ENCODE measurements around the gene NBPF26. TPM values are rescaled to one million over a fixed set of nuclear protein-coding genes. Genes with fewer than 3 reads are reported as not detected.
"Not testable (repeated sequence)": the region's sequence is repeated elsewhere in the genome, so short reads cannot be mapped to it uniquely, and the experiment has no call there.

The NBPF26 gene
- polyA plus RNA-seq (ENCODE audit: insufficient read length in 4 of 4): 10 to 100 TPM in 2 of 4 donors, 1 to 10 TPM in 2; 4.1 to 17.4 (median 12.5) TPM

DNA sequence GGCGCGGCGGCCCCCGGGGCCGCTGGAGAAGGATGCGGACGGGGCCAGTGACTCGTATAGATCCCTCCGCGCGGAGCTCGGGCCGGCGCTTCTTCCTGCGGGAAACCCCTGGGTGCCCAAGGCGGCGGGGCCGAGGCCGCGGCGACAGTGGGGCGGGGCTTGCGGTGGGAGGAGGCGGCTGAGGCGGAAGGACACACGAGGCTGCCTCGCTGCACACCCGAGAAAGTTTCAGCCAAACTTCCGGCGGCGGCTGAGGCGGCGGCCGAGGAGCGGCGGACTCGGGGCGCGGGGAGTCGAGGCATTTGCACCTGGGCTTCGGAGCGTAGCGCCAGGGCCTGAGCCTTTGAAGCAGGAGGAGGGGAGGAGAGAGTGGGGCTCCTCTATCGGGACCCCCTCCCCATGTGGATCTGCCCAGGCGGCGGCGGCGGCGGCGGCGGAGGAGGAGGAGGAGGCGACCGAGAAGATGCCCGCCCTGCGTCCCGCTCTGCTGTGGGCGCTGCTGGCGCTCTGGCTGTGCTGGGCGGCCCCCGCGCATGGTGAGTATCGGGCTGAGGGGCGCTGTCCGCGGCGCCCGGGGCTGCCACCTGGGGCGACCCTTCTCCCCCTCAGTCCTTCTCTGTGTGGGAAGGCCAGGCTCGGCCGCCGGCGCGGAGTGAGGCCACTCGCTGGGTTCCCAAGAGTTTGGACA, at the start of gene NBPF26:
Gene NBPF26 (plus strand): TSS at position 231 of the 688 bp plus-strand sequence.
- DNase-seq (ENCODE audit: low read depth in 4 of 4, low spot score in 2 of 4): peak in 3 of 4 donors; percentile 19 to 53 (median 32)

DNA sequence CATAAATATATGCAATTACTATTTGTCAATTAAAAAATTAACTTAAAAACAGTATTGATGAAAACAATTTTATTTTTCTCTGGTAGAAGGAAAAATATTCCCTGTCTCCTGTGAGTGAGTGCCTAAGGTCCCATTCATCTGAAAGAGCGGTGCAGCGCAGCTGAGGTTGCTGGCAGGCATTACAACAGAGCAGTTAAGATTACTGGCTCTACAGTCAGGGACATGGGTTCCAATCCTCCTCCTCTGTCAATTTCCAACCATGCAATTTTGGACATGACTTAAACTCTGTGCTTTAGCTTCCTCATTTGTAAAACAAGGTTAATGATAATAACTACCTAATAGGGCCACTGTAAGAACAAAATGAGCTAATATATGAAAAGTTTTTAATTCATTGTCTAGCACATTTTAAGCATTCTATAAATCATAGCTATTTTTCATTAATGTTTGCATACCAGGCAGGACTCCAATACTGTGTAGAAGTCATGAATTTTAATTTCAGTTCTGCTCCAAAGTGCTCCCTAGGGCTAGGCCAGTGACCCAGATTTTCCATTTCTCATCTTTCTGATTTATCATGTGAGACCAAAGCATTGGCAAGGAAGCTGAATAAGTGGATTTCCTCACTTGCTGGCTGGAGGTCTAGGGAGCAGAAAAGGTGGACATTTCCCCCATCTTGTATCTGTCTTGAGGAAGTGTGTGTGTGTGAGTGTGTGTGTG, 43.5 kb upstream of the NBPF26 start:
- DNase-seq (ENCODE audit: low read depth in 4 of 4, low spot score in 2 of 4): not testable (repeated sequence)

DNA sequence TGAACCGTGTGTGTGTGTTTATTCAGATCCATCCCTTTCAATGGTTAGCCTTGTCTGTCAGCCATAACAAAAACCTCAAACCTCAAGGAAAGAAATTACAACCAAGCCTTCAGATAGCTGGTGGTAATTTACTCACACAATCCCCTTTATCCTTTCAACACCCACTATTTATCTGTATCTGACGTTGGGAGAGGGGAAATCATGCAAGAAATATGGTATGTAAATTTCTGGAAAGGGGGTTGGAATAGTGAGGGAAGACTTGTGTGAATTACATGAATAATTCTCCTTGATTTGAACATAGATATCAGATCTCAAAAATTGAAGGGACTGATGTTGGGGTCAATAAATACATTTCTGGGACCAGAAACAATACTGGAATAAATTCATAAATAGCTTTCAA, 42.8 kb upstream of the NBPF26 start:
- not testable (repeated sequence) for DNase-seq (ENCODE audit: low read depth in 4 of 4, low spot score in 2 of 4)

DNA sequence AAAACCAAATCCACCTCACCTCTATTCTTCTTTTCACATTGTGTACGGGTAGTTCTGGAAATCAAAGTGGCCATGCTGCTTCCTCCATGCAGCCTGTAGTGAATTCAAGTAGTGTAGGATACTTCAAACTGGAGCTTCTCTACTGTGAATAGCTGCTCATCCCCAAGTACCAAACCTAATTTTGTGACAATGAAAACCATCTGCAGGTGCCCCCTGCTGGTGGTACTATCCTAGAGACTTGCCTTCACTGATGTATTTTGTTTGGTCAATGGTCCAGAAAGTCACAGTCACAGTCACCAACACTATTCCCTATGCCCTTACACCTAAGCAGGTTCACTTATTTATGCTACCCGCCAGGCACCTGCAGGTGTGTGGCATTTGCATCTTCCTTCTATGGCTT, 39.3 kb upstream of the NBPF26 start:
- DNase-seq (ENCODE audit: low read depth in 4 of 4, low spot score in 2 of 4): not testable (repeated sequence)

DNA sequence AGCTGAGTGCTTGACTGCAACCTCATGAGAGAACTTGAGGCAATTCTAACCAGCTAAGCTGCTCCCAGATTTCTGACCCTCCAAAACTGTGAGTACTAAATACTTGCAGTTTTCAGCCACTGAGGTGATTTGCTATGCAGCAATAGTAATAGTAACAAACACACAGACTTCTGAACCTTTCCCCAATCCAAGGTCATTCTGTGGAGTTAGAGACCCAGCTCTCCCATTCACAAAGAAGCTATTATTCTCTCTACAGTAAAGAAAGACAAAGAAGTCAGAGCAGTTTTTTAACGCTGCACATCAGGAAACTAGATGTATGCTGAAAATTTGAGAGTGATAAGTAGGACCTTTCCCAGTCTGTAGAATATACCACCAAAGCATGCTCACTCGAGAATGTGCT, 38.1 kb upstream of the NBPF26 start:
- not testable (repeated sequence) for DNase-seq (ENCODE audit: low read depth in 4 of 4, low spot score in 2 of 4)

DNA sequence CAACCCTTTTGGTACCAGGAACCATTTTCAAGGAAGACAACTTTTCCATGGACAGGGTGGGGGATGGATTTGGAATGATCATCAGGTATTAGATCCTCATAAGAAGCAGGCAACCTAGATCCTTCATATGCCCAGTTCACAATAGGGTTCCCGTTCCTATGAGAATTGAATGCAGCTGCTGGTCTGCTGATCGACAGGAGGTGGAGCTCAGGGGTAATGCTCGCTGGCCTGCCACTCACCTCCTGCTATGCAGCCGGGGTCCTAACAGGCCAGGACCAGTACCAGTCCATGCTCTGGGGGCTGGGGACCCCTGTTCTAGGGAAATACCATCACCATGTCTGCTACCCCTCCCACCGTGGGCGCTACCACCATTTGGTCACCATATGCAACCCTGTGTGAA, 36.5 kb upstream of the NBPF26 start:
- DNase-seq (ENCODE audit: low read depth in 4 of 4, low spot score in 2 of 4): not testable (repeated sequence)

DNA sequence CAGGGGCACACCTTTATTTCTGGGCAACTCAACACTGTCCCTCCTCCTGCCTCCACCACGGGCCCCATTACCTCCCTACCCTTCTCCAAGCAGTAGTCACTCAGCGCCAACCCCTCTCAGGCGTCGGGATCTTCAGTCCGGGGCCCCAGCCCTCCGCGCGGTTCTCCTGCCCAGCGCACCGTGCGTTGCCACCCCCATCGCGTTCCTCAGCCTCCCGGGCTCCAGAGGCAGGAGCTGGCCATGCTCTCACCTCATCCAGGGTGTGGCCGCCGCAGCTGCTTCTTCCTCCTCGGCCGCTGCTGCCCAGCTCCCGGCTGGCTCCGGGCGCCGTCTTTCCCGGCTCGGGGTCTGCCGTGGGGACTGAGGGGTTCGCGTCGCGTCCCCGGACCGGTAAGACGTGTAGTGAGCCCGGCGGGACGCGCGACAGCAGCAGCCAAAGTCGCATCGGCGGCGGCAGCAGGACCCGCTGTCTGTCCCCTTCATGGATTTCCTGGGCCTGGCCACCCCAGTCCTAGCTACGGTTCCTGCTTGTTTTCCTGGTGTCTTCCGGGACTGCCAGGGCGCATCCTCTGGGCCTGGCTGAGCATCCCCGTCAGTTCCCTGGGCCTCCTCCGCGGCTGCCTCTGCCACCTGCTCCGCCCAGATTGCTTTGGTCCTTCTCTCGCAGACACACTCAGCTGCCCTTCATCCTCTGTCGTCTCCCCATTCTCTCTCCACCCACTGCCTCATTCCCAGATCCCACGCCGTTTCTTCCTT, 22.8 kb upstream of the NBPF26 start:
- not testable (repeated sequence) for DNase-seq (ENCODE audit: low read depth in 4 of 4, low spot score in 2 of 4)

DNA sequence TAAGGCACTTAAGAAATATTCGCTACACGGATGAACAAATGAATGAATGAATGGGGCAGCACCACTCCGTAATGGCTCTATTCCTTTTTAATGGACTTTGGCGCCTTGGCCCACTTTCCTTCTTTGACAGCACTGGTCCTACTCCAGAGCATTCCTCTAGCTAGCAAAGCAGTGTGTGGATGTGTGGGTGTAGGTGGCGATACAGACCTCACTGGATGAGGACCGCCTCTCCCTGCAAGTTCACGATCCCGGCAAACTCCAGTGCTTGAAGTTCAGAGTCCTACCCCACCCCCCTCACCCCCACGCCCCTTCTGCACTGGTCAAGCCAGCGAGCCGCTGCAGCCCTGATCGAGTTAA, 409 bp upstream of the NBPF26 start:
- not testable (repeated sequence) for DNase-seq (ENCODE audit: low read depth in 4 of 4, low spot score in 2 of 4)

DNA sequence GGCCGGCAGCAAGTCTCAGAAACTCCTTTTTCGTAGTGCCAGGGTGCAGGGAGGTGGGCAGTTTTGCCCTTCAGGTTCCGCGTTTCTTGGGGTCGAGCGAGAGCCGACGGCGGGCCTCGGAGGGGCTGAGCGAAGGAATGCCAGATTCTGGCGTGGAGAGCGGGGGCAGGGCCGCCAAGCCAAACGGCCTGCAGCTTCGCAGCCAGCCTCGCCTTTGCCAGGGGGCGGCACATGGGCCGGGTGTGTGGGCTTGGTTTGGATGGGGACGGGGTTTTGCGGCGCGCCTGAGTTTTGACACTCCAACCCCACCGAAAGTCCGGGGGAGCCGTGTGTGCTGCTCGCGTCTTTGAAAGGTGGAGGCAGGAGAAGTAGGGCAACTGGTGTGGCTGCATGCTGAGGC, 762 bp downstream of the NBPF26 start:
- DNase-seq (ENCODE audit: low read depth in 4 of 4, low spot score in 2 of 4): not testable (repeated sequence)

DNA sequence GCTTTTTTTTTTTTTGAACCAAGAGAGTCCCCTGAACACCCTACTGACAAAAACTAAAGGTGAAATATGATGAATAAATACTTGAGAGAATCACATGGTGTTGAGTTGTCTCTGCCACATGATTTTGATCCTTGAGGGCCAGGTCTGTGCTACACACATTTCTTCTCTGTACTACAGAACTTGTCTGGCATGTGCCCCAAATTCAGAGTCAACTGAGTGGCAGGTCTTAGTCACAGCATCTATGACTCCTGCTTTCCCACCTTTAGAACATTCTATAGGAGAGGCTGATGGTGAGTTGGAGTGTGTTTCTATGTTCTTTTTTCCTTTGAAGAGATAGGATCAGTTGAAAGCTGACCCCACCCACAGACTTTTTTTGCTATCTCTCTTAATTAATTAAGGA, 5.1 kb downstream of the NBPF26 start:
- DNase-seq (ENCODE audit: low read depth in 4 of 4, low spot score in 2 of 4): not testable (repeated sequence)

DNA sequence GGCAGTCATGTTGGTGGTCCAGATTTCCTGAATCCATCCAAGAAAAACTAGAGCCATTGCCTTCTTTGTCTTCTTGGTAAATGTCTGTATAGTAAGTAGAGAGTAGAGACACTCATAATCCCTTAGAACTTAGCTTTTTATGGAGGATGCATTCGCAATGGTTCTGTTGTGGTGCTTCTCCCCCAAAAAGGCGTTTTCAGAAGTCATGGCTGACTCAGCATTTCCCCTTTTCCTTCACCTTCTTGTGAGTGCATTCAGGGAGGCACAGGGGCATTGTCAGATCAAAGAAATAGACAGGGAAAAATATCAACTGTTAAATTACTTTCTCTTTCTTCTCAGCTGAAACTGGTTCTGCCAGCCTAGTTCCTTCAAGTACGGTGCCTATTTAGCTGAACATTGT, 45.3 kb downstream of the NBPF26 start:
- DNase-seq (ENCODE audit: low read depth in 4 of 4, low spot score in 2 of 4): not testable (repeated sequence)

DNA sequence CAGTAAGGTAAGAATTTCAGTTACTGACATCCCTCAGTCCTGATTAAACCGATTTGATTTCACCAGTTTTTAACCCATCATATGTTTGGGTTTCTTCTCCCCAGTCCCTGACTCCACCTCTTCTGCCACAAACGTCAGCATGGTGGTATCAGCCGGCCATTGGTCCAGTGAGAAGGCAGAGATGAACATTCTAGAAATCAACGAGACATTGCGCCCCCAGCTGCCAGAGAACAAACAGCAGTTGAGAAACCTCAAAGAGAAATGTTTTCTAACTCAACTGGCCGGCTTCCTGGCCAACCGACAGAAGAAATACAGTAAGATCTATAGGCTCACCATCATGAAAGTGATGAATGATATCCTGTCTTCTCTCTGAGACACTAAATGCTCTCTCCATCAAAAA, 81.7 kb downstream of the NBPF26 start:
- DNase-seq (ENCODE audit: low read depth in 4 of 4, low spot score in 2 of 4): not testable (repeated sequence)

DNA sequence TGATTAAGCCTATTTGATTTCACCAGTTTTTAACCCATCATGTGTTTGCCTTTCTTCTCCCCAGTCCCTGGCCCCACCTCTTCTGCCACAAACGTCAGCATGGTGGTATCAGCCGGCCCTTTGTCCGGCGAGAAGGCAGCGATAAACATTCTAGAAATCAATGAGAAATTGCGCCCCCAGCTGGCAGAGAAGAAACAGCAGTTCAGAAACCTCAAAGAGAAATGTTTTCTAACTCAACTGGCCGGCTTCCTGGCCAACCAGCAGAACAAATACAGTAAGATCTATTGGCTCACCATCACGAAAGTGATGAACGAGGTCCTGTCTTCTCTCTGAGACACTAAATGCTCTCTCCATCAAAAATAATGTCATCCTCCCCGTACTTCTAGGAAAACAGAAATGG, 88.1 kb downstream of the NBPF26 start:
- not testable (repeated sequence) for DNase-seq (ENCODE audit: low read depth in 4 of 4, low spot score in 2 of 4)

DNA sequence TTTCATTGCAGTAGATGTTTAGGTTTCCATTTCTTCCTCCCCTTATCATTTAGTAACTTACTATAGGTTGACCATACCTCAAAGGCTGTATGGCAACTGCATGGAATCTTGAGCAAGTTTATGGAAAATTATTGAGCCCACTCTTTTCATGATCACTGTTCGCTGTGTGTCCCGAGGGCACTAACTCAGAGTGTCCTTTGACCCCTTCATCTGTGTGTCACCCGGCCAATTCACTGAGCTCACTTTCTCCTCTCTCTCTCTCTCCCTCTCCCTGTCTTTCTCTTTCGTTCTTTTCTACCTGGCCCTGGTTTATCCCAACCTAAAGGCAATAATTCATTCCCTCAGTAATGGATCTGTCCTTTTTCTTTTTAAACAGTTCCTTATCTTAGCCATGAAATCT, 101.3 kb downstream of the NBPF26 start:
- not testable (repeated sequence) for DNase-seq (ENCODE audit: low read depth in 4 of 4, low spot score in 2 of 4)

DNA sequence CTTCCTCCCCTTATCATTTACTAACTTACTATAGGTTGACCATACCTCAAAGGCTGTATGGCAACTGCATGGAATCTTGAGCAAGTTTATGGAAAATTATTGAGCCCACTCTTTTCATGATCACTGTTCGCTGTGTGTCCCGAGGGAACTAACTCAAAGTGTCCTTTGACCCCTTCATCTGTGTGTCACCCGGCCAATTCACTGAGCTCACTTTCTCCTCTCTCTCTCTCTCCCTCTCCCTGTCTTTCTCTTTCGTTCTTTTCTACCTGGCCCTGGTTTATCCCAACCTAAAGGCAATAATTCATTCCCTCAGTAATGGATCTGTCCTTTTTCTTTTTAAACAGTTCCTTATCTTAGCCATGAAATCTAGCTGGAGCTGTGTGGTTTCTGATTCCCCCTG, 102.9 kb downstream of the NBPF26 start:
- DNase-seq (ENCODE audit: low read depth in 4 of 4, low spot score in 2 of 4): not testable (repeated sequence)

DNA sequence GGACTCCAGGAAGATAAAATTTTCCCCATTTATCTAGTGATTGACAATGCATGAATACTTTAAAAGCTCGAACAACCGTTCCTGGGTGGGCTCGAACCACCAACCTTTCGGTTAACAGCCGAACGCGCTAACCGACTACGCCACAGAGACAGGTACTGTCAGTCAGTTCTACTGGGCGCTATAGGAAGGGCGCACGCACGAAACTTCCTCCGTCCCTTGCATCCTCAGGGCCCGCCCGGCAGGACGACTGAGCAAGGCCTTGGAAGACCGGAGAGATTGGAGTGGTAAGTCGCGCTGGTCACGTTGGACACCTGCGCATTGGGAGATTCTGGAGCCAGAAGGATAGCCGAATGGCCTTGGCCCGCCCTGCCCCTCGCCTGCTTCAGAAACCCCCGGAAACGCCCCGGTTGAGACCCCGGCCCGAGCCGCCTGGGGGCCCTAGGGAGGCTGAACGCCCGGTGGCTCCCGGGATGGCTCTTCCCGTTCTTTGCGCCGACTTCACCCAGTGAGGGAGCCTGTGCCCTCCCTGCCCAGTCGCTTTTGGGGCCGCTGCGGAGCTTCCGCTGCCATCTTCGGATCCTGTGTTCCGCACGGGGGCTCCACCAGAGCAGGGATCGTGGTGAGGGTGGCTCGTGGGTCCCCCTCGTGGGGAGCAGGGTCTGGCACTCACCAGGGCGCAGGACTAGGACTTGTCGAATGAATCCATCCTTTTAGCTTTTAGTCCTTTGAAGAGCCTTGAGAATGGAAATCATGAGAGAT, 120.6 kb downstream of the NBPF26 start:
- peak; percentile 2 to 24 (median 12) for DNase-seq (ENCODE audit: low read depth in 4 of 4, low spot score in 2 of 4)

DNA sequence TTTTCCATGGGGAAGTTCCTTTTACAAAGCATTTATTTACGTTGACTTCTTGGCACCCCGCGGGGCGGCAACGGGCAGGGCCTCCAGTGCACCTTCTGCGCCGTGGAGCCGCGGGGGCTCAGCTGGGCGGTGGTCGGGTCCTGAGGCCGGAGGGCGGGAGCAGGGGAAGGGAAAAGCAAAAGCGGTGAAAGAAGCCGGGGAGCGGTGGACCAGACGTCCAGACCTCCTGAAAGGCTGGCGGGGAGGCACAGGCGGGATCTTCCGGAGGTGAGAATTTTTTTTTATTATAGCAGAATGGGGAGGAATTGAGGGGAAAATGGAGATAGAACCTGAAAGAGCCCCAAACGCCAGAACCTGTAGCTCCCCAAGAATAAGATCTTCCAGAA, 121.2 kb downstream of the NBPF26 start:
- not testable (repeated sequence) for DNase-seq (ENCODE audit: low read depth in 4 of 4, low spot score in 2 of 4)

DNA sequence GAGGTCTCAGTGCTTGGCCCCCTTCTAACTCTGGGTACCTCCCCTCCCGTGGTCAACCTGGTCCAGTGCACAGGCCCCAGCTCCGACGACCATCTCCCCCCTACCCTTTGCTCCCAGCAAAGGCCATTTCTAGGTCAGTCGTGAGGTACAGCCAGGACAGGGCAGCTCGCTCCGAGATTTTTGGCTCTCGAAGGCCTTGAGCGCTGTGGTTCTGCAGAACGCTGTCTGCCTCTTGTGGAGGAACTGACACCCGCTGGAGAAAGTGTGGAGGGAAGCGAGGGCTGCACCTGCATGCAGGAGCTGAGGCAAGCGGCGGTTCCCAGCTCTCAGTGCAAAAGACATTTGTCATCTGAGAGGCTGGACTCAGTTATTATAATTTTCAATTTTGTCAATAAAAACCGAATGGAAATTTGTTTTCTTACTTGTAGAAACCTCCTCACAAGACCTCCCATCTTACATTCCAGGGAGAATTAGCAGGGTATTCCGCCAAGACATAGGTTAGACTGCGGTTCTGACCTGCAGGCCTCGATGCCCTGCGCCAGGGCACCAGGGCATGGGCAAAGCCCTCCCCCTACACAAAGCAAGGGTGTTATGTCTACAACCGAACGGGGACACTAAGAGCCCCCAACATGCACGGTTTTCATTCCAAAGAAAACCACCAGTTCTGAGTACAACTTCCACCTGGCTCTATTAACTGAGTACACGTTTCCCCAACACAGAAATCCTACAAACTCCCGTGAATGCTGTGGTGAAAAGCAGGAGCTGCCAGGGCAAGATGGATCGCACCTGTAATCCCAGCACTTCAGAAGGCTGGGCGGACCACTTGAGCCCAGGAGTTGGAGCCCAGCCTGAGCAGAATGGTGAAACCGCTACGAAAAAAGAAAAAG, 125.9 kb downstream of the NBPF26 start:
- not testable (repeated sequence) for DNase-seq (ENCODE audit: low read depth in 4 of 4, low spot score in 2 of 4)

DNA sequence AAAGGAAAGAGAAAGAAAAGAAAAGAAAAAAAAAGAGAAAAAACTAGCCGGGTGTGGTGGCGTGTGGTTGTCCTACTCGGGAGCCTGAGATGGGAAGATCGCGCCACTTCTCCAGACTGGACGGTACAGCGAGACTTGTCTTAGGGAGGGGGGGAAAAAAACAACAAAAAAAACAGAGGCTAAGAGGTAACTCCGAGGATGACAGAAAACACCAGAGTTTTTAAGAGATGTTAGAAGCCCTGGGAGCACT, 126.5 kb downstream of the NBPF26 start:
- DNase-seq (ENCODE audit: low read depth in 4 of 4, low spot score in 2 of 4): peak in 2 of 4 donors; percentile 19 to 34
